Sciatic nerve (tissue), 2 donors: Measurements from ENCODE around the gene LRPPRC. TPM values are rescaled to one million over a fixed set of nuclear protein-coding genes. Genes with fewer than 3 reads are reported as not detected.
"Not testable (repeated sequence)": the region's sequence is repeated elsewhere in the genome, so short reads cannot be mapped to it uniquely, and the experiment has no call there.

ENCODE experiments used
- ATAC-seq: fragments of 200-7000 bp; cut with Tn5 transposase; one replicate; pipeline ENCODE4 v1.9.1; 2020; ENCODE audit warnings: mild to moderate bottlenecking, moderate library complexity
- DNase-seq: peaks from one replicate; pipeline ENCODE4 v3.0.0-alpha.2; 2020; ENCODE audit warnings: low spot score
- intact Hi-C: fragments of 100-400 bp; cut with DNase I; formaldehyde crosslinking; loops from one replicate; pipeline ENCODE4 v1.14.2; 2022
- total RNA-seq: library from RNA; stranded (reverse); fragmentation: NEBNext Ultra II Directional; extraction: Animal tissue kit (Norgen Biotek cat#: 25700); gene quantifications from one replicate; pipeline ENCODE4 v1.2.1, GENCODE V29; 2021
- donor health status: DM: no; HTN: no; CAD: no.
- donor health status: DM: no; HTN: no; CAD: no.

The LRPPRC gene
- total RNA-seq, result 59.7 TPM

GRCh38 chr2:43995733-43996533, at the start of gene LRPPRC:
LRPPRC (minus strand) TSS chr2:43995989; CDS start chr2:43995947, 42 bp downstream.
- DNase-seq (peak; percentile 95), ATAC-seq (peak; percentile 100)
- intact Hi-C loops, result no loop called here

DNA sequence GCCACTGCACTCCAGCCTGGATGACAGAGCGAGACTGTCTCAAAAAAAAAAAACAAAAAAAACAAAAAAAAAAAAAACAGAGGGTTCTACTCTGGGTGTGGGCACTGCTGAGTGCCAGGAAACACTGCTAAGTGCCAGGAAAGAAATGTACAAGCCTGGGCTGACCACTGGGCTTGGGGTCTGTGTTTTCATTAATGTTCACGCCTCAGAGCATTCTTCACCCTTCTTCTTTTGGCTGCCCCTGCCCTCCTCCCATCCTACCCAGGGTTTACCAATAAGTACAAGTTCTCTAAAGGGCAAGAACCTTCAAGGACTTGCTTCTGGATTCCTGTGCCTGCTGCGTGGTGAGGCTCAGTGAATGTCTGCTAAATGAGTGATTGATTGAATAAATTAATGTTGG, 49.3 kb upstream of the LRPPRC start:
- intact Hi-C loops, result loop anchor here (10.0 kb wide), 1 partner anchor 430 kb away; no protein-coding TSS in a partner anchor
- DNase-seq (no peak), ATAC-seq (no peak)

DNA sequence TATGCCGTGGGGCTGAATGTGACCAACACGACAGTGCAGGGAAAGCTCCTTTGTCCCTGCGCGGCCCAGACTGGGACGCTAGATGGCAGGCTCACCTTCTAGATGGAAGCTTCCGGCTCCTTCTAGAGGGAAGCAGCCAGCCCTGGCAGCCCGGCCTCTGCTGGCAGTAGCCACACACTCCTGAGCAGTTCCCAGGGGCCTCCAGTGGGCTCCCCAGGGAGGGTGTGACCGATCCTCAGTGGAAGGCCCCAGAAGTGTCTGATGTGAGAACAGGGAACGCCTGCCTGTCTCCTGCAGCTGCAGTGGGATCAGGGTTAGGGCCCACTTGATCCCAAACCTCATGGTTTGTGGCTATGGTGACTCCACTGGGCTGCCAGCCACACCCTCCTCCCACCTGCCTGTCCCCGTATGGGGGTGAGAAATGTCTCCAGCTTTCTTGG, 48.5 kb upstream of the LRPPRC start:
- DNase-seq (peak; percentile 89), ATAC-seq (peak; percentile 96)
- intact Hi-C loops, result loop anchor here (10.0 kb wide), 1 partner anchor 430 kb away; no protein-coding TSS in a partner anchor

DNA sequence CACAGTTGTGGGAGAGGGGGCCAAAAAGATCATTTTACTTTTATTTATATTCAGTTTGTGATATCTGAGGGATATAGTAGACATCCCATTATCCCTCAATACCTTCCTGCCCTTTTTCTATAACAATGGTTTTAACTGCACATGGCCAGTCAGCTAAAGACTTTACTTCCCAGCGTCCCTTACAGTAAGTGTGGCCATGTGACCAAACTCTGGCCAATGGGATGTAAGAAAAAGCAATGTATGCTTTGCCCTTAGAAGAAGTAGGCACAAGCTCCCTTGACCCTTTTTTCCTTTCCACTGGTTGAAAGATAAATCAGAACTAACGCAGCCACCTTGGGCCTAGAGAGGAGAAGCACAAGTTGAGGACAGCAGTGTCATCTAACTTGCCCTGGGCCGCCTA, 44.6 kb upstream of the LRPPRC start:
- intact Hi-C loops, result loop anchor here (10.0 kb wide), 1 partner anchor 434 kb away; no protein-coding TSS in a partner anchor
- DNase-seq (no peak), ATAC-seq (no peak)

- DNase-seq, result no peak
- intact Hi-C loops, result no loop called here
- ATAC-seq, result no peak
Measured at GRCh38 chr2:44038277-44038676, 42.5 kb upstream of the LRPPRC start.

DNA sequence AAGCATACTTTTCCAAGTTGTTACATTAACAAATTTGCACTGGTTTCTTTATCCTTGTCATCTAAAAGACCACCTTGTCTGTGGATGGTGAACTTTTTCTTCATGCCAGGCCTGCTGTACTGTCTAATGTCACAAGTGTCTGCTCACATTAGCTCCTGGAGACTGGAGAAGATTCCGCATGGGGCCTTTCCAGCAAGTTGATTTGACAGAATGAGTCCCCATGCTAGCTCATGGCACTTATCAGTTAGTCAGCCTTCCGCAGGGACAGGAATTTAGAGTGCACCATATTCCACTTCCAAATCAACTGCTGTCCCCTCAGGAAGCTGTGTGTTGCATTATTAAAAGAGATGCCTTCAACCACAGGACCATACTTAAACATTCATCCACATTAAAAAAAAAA, 41.4 kb upstream of the LRPPRC start:
- no peak for DNase-seq
- ATAC-seq, result no peak
- intact Hi-C loops, result no loop called here

GRCh38 chr2:44033947-44034346, 38.2 kb upstream of the LRPPRC start:
- DNase-seq (no peak), ATAC-seq (no peak)
- intact Hi-C loops, result no loop called here

GRCh38 chr2:44027076-44027475, 31.3 kb upstream of the LRPPRC start:
- ATAC-seq, intact Hi-C loops, DNase-seq: not testable (repeated sequence)

- intact Hi-C loops, result no loop called here
- ATAC-seq, result no peak
- DNase-seq, result peak; percentile 61
Measured at GRCh38 chr2:44016282-44016681, 20.5 kb upstream of the LRPPRC start.

DNA sequence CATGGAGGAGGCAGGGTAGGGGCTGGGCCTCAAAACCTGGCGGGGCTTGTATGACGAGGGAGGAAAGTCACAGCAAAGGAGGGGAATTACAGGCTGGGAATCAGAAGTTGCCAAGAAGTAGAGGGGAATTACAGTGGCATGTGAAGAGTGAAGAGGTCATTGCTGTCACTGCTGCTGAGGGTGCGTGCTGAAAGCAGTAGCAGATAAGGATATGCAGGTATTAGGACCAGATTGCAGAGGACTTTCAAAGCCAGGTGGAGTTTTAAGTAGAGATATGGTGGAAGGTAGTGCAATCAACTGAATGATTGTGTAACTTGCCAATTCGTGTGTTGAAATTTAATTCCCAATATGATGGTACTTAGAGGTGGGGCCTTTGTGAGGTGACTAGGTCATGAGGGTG, 19.4 kb upstream of the LRPPRC start:
- DNase-seq (no peak), ATAC-seq (no peak)
- intact Hi-C loops, result no loop called here

DNA sequence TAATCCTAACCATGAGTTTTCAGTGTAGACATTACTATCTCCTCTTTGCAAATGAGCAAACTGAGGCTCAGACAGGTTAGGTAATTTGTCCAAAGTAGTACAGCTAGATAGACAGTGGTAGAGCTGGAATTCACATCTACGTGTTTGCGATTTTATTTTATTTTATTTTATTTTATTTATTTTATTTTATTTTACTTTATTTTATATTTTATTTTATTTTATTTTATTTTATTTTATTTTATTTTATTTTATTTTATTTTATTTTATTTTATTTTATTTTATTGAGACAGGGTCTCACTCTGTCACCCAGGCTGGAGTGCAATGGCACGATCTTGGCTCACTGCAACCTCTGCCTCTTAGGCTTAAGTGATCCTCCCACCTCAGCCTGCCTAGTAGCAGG, 17.4 kb upstream of the LRPPRC start:
- intact Hi-C loops, DNase-seq, ATAC-seq: not testable (repeated sequence)

- DNase-seq (no peak), ATAC-seq (no peak)
- intact Hi-C loops, result no loop called here
Measured at GRCh38 chr2:44010266-44010665, 14.5 kb upstream of the LRPPRC start.

DNA sequence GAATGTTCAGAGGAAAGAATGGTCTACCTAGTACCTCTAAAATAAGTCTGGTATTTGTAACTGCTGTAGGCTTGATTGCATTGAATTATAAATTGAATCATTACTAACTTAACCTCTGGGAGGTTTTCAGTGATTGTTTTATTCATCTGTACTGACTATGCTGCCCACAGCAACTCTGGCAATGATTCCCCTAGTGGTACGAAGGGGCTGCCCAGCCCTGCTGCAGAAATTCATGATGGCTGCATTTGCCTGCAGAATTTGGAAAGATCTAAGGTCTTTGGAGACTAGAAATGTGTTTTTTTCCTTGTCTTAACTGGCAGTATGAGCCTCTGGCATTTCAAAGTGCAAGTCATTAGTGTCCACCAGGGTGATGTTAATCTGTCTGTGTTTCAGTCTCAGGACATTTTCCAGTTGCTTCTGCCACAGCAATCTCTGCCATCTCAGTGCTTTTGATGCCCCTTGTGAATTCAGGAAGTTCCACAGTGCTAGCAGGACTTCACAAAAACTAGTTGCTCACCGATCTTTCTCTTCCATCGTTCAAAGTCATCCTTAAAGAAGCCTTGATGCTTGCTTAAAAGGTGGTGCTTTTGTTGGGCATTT, 13.4 kb upstream of the LRPPRC start:
- intact Hi-C loops, result no loop called here
- no peak for DNase-seq
- no peak for ATAC-seq

GRCh38 chr2:44005846-44006245, 10.1 kb upstream of the LRPPRC start:
- no peak for ATAC-seq
- intact Hi-C loops, result no loop called here
- no peak for DNase-seq

DNA sequence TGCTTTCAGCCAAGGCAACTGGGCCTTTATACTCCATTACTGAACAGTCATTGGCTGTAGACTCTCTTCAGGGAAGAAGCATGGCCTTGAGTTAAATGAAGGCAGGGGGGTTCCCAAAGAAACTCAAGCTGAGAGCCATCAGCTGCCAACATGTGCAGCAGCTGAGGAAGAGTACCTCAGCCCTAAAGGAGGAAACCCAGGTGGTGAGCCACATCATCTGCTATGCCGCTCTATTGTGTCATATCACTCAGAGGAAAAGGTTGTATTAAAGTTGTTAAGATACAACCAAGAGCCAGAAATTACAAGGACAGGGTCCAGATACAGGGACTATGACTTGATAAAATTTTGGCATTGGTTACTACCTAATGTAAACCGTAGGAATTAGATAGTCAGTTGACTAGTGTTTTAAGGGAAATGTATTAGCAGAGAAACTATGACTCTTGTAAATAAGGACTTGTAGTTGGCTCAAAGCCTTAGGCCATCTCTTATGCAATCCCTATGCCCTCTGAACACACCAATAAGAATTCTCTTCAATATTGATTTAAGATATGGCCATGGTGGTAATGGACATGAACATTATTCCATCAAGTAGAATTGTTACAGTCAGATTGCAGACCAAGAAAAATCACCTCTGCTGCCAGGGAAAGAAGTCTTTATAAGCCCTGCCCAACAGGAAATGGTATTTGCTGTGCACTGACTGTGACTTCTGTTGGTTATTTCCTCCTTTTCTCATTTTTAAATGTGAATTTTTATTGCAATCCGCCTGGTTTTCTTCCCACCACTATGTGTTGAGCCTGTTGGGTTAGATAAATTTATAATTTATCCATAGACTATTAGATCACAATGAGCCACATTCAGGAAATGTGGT, 9.2 kb upstream of the LRPPRC start:
- intact Hi-C loops, result no loop called here
- ATAC-seq (no peak), DNase-seq (no peak)

DNA sequence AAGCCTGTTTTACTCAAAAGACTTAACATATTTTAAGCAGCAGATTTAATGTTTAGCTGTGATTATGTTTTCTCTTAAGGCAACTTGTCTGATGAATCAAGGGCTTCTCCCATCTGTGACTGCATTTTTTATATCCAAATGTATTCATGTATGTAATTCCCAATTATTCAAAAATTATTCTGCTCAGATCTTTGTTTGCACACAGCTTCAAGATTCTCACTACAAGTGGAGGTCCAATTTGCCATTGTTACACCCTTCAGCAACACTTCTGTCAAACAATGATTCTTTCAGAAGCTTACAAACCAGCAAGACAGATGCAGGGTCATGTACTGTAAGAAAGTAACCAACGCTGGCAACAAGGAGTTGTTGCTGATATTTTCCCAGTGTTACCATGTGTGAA, 5.9 kb upstream of the LRPPRC start:
- ATAC-seq, result no peak
- intact Hi-C loops, result no loop called here
- no peak for DNase-seq

DNA sequence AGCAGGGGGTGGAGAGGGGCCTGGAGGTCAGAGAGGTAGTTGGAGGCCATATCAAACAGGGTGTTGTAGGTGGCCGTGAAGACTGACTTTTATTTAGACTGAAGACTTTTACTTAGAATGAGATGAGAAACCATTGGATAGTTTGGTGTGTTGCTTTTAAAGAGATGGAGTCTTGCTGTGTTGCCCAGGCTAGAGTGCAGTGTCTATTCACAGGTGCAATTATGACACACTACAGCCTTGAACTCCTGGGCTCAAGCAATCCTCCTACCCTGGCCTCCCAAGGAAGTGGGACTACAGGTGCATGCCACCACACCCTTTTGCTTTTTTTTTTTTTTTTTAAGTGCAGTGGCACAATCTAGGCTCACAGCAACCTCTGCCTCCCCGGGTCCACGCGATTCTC, 2.5 kb upstream of the LRPPRC start:
- intact Hi-C loops, result no loop called here
- DNase-seq, result no peak
- ATAC-seq, result no peak

DNA sequence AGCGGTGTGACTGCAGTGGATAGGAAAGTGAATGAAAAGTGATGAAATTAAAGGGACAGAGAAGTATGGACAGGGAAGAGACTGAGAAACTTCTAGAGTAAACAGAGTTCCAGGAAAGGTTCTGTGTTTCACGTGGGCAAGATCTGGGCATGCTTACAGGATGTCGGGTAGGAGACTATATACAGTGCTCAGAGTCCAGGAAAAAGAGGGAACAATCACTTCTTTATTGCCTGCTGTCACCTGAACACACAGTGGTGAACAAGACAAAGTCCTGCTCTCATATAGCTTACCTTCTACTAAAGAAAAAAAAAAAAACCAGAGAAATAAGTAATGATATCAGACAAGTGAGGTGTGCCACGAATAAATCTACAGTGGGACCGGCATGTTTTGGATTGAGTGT, 2.4 kb downstream of the LRPPRC start:
- ATAC-seq (no peak), DNase-seq (no peak)
- intact Hi-C loops, result loop anchor here (2.0 kb wide), 1 partner anchor 207 kb away; no protein-coding TSS in a partner anchor

GRCh38 chr2:43989545-43989944, 6.2 kb downstream of the LRPPRC start:
- intact Hi-C loops, result no loop called here
- no peak for DNase-seq
- ATAC-seq, result no peak
